ACC112 (cell line): ENCODE measurements around the gene JAKMIP1.
"Not testable (repeated sequence)": the region's sequence is repeated elsewhere in the genome, so short reads cannot be mapped to it uniquely, and the experiment has no call there.

Experiments used
- H2AFZ ChIP-seq: fragments of 200-600 bp; sonication (generic); one replicate; pipeline ENCODE4 v1.6.0; 2017; ENCODE audit warnings: antibody characterized with exemption, low read length; ENCODE audit not compliant: unreplicated experiment
- H3K27ac ChIP-seq: fragments of 200-600 bp; sonication (generic); 2 replicates; pipeline ENCODE4 v1.5.1; 2014; ENCODE audit warnings: low read depth, mild to moderate bottlenecking, antibody characterized with exemption, low read length, moderate library complexity
- H3K27me3 ChIP-seq: fragments of 200-600 bp; sonication (generic); 2 replicates; pipeline ENCODE4 v1.6.1; 2014; ENCODE audit warnings: mild to moderate bottlenecking, antibody characterized with exemption, low read length, moderate library complexity, mixed read lengths; ENCODE audit not compliant: insufficient read depth
- H3K36me3 ChIP-seq: fragments of 200-600 bp; sonication (generic); 2 replicates; pipeline ENCODE4 v1.6.1; 2016; ENCODE audit warnings: mild to moderate bottlenecking, antibody characterized with exemption, low read length, moderate library complexity, mixed read lengths; ENCODE audit not compliant: insufficient read depth
- H3K4me1 ChIP-seq: fragments of 200-600 bp; sonication (generic); one replicate; pipeline ENCODE4 v1.6.1; 2016; ENCODE audit warnings: low read length, mixed read lengths; ENCODE audit not compliant: insufficient read depth, unreplicated experiment, control insufficient read depth
- H3K4me3 ChIP-seq: fragments of 200-600 bp; sonication (generic); 2 replicates; pipeline ENCODE4 v1.5.1; 2014; ENCODE audit warnings: mild to moderate bottlenecking, low read depth, low read length
- H3K79me2 ChIP-seq: fragments of 200-600 bp; sonication (generic); one replicate; pipeline ENCODE4 v1.6.0; 2016; ENCODE audit warnings: low read length; ENCODE audit not compliant: control insufficient read depth, unreplicated experiment, insufficient read depth

The JAKMIP1 gene

GRCh38 chr4:5996641-5997040 is 203.7 kb downstream of the JAKMIP1 start:
- no peak overlapping the region for H3K27ac ChIP-seq
- peaks cover 12% of the 10 kb centered on the region; the same call in 1 of the 2 replicates for H3K27me3 ChIP-seq
- no peaks in the 10 kb centered on the region for H3K36me3 ChIP-seq
- H3K4me3 ChIP-seq, result no peak overlapping the region
- no peak overlapping the region for H2AFZ ChIP-seq
- no peaks in the 10 kb centered on the region for H3K79me2 ChIP-seq
- H3K4me1 ChIP-seq, result no peaks in the 10 kb centered on the region

GRCh38 chr4:5995901-5996623 is 204.3 kb downstream of the JAKMIP1 start:
- Histone ChIP-seq H3K79me2 (no peaks in the 10 kb centered on the region), H3K4me3 (no peak overlapping the region), H3K27me3 (peaks cover 12% of the 10 kb centered on the region; the same call in 1 of the 2 replicates), H3K36me3 (no peaks in the 10 kb centered on the region), H3K4me1 (no peaks in the 10 kb centered on the region), H3K27ac (no peak overlapping the region), H2AFZ (no peak overlapping the region)

GRCh38 chr4:5993876-5994811 is 206.2 kb downstream of the JAKMIP1 start:
- Histone ChIP-seq H3K4me1 (no peaks in the 10 kb centered on the region), H3K36me3 (no peaks in the 10 kb centered on the region), H3K4me3 (no peak overlapping the region), H3K27me3 (peaks cover 4% of the 10 kb centered on the region; the same call in 1 of the 2 replicates), H2AFZ (no peak overlapping the region), H3K27ac (no peak overlapping the region), H3K79me2 (no peaks in the 10 kb centered on the region)

GRCh38 chr4:5993346-5993745 is 207.0 kb downstream of the JAKMIP1 start:
- H3K79me2 ChIP-seq, H3K27ac ChIP-seq, H3K36me3 ChIP-seq, H2AFZ ChIP-seq, H3K4me3 ChIP-seq, H3K27me3 ChIP-seq, H3K4me1 ChIP-seq: not testable (repeated sequence)

- Histone ChIP-seq H3K36me3 (no peaks in the 10 kb centered on the region), H2AFZ (no peak overlapping the region), H3K27me3 (peaks cover 4% of the 10 kb centered on the region), H3K27ac (no peak overlapping the region), H3K79me2 (no peaks in the 10 kb centered on the region), H3K4me1 (no peaks in the 10 kb centered on the region), H3K4me3 (no peak overlapping the region)
Measured at GRCh38 chr4:5992828-5993321, 207.5 kb downstream of the JAKMIP1 start.

GRCh38 chr4:5992171-5992827 is 208.1 kb downstream of the JAKMIP1 start:
- no peaks in the 10 kb centered on the region for H3K4me1 ChIP-seq

GRCh38 chr4:5991405-5991804 is 208.9 kb downstream of the JAKMIP1 start:
- Histone ChIP-seq H3K4me1 (no peaks in the 10 kb centered on the region), H3K27ac (no peak overlapping the region), H3K79me2 (no peaks in the 10 kb centered on the region), H3K27me3 (peaks cover under 1% of the 10 kb centered on the region), H2AFZ (no peak overlapping the region), H3K4me3 (no peak overlapping the region), H3K36me3 (no peaks in the 10 kb centered on the region)

More at GRCh38 chr4:5992171-5992827, 208.1 kb downstream of the JAKMIP1 start:
- Histone ChIP-seq H3K27ac (no peak overlapping the region), H3K79me2 (no peaks in the 10 kb centered on the region), H3K36me3 (no peaks in the 10 kb centered on the region), H2AFZ (no peak overlapping the region), H3K27me3 (peaks cover 4% of the 10 kb centered on the region), H3K4me3 (no peak overlapping the region)

GRCh38 chr4:5990446-5991160 is 209.7 kb downstream of the JAKMIP1 start:
- Histone ChIP-seq H3K36me3 (no peaks in the 10 kb centered on the region), H3K27ac (no peak overlapping the region), H3K79me2 (no peaks in the 10 kb centered on the region), H3K4me1 (no peaks in the 10 kb centered on the region), H3K27me3 (no peaks in the 10 kb centered on the region; the same call in none of the 2 replicates), H2AFZ (no peak overlapping the region), H3K4me3 (no peak overlapping the region)

- Histone ChIP-seq H3K36me3 (no peaks in the 10 kb centered on the region), H3K4me1 (no peaks in the 10 kb centered on the region), H3K27me3 (no peaks in the 10 kb centered on the region; the same call in none of the 2 replicates), H2AFZ (no peak overlapping the region), H3K4me3 (no peak overlapping the region), H3K27ac (no peak overlapping the region), H3K79me2 (no peaks in the 10 kb centered on the region)
Measured at GRCh38 chr4:5989236-5990225, 210.8 kb downstream of the JAKMIP1 start.
